GM12878 (cell line): ENCODE measurements around the gene DENND1C. TPM values are rescaled to one million over a fixed set of nuclear protein-coding genes. Genes with fewer than 3 reads are reported as not detected.

Experiments used
- ATAC-seq: fragments of 200-7000 bp; cut with Tn5 transposase; 3 replicates; pipeline ENCODE4 v1.9.1; 2020; ENCODE audit warnings: mild to moderate bottlenecking, moderate library complexity
- BruUV-seq: library from RNA; stranded (reverse); fragments of 400-500 nt; replicated peaks from 2 replicates; lab custom pipeline; 2021; lab: Mats Ljungman, UMichigan
- CTCF ChIA-PET: fragments of 300-600 bp; sonication (Branson Sonifier 250); formaldehyde crosslinking; extraction: SDS; loops from one replicate; lab custom pipeline; 2021; ENCODE audit warnings: inconsistent platforms; lab: Yijun Ruan, JAX
- POLR2A ChIA-PET: fragments of 350-600 bp; formaldehyde crosslinking; extraction: SDS; loops from one replicate; lab custom pipeline; 2021; ENCODE audit warnings: inconsistent platforms; lab: Charles Lee
- RAD21 ChIA-PET: fragments of 300-600 bp; sonication (Branson Sonifier 250); formaldehyde crosslinking; loops from one replicate; lab custom pipeline; 2023; ENCODE audit warnings: antibody characterized with exemption; ENCODE audit not compliant: unreplicated experiment; lab: Charles Lee
- SMC1A ChIA-PET: fragments of 300-600 bp; sonication (Branson Sonifier 250); formaldehyde crosslinking; loops from one replicate; lab custom pipeline; 2023; ENCODE audit not compliant: unreplicated experiment, uncharacterized antibody; lab: Charles Lee
- DNase-seq: peaks from one replicate; pipeline ENCODE4 v3.0.0-alpha.2; 2011; ENCODE audit warnings: low read depth, low spot score
- FAIRE-seq: peaks from 3 replicates; lab custom pipeline; 2011; peaks lifted over from hg19 to GRCh38; lab: Jason Lieb, UNC
- H2AFZ ChIP-seq: 2 replicates; pipeline ENCODE4 v1.6.0; 2011; ENCODE audit warnings: low read depth, low read length, control low read depth; ENCODE audit not compliant: control insufficient read depth
- H3K27ac ChIP-seq: 2 replicates; pipeline ENCODE4 v1.5.1; 2011; ENCODE audit warnings: control low read depth; ENCODE audit not compliant: control insufficient read depth, insufficient read depth
- H3K27me3 ChIP-seq, 2 experiments: replicated peaks in 1 of 2; 2 replicates each; pipeline versions ENCODE4 v1.6.0 to v1.6.1; 2011; ENCODE audit warnings: low read length in 1 of 2; ENCODE audit not compliant: control insufficient read depth in 2 of 2, insufficient read depth in 2 of 2
- H3K36me3 ChIP-seq, 2 experiments: 2 replicates each; pipeline ENCODE4 v1.5.1; 2011; ENCODE audit warnings: low read length in 1 of 2; ENCODE audit not compliant: control insufficient read depth in 2 of 2, insufficient read depth in 2 of 2
- H3K4me1 ChIP-seq: 2 replicates; pipeline ENCODE4 v1.6.1; 2011; ENCODE audit warnings: mild to moderate bottlenecking, low read length, moderate library complexity, mixed read lengths; ENCODE audit not compliant: control insufficient read depth, insufficient read depth
- H3K4me2 ChIP-seq: 2 replicates; pipeline ENCODE4 v1.6.0; 2011; ENCODE audit warnings: control low read depth; ENCODE audit not compliant: control insufficient read depth, insufficient read depth
- H3K4me3 ChIP-seq: fragments of 200-600 bp; sonication (generic); 2 replicates; pipeline ENCODE4 v1.5.1; 2016
- H3K79me2 ChIP-seq: 2 replicates; pipeline ENCODE4 v1.6.0; 2011; ENCODE audit warnings: low read length; ENCODE audit not compliant: control insufficient read depth, insufficient read depth
- H3K9ac ChIP-seq: 2 replicates; pipeline ENCODE4 v1.8.0; 2011; ENCODE audit warnings: low read length, control low read depth, mixed read lengths; ENCODE audit not compliant: control insufficient read depth, insufficient read depth
- H3K9me3 ChIP-seq: replicated peaks from 3 replicates; pipeline ENCODE4 v1.5.1; 2011; ENCODE audit warnings: mild to moderate bottlenecking, low read length; ENCODE audit not compliant: control insufficient read depth, insufficient read depth
- H4K20me1 ChIP-seq: 2 replicates; pipeline ENCODE4 v1.6.0; 2011; ENCODE audit not compliant: control insufficient read depth, insufficient read depth
- BCL11A ChIP-seq: IDR thresholded peaks from 2 replicates; pipeline ENCODE4 v1.6.1; 2011; ENCODE audit warnings: low read depth, low read length
- DPF2 ChIP-seq: fragments of 450-650 bp; IDR thresholded peaks from 2 replicates; pipeline ENCODE4 v1.6.1; 2017; ENCODE audit warnings: mild to moderate bottlenecking
- ETV6 ChIP-seq, 2 experiments: fragments of 450-650 bp in 1 of 2; IDR thresholded peaks in 1 of 2; conservative IDR thresholded peaks in 1 of 2; 2 replicates each; pipeline ENCODE4 v1.6.1; 2014; ENCODE audit warnings: antibody characterized with exemption in 1 of 2, borderline replicate concordance in 1 of 2, low read depth in 1 of 2, mild to moderate bottlenecking in 1 of 2, moderate library complexity in 1 of 2
- FOXM1 ChIP-seq: IDR thresholded peaks from 2 replicates; pipeline ENCODE4 v1.6.1; 2012; ENCODE audit warnings: low read depth, mild to moderate bottlenecking, inconsistent platforms, low read length, moderate library complexity
- IKZF1 ChIP-seq: fragments of 450-650 bp; conservative IDR thresholded peaks from 2 replicates; pipeline ENCODE4 v1.6.1; 2017; ENCODE audit warnings: antibody characterized with exemption, mild to moderate bottlenecking
- IKZF2 ChIP-seq, 2 experiments: fragments of 450-650 bp; IDR thresholded peaks; 2 replicates each; pipeline ENCODE4 v1.6.1; 2017; ENCODE audit warnings: mild to moderate bottlenecking in 2 of 2, moderate library complexity in 2 of 2
- IRF4 ChIP-seq: IDR thresholded peaks from 2 replicates; pipeline ENCODE4 v1.6.1; 2011; ENCODE audit warnings: low read depth, low read length
- JUNB ChIP-seq: IDR thresholded peaks from 2 replicates; pipeline ENCODE4 v1.6.1; 2016; ENCODE audit warnings: antibody characterized with exemption, mild to moderate bottlenecking
- NFYA ChIP-seq: IDR thresholded peaks from 2 replicates; pipeline ENCODE4 v1.6.1; 2011; ENCODE audit warnings: low read depth, mild to moderate bottlenecking, low read length, improper control_type of control experiment, borderline replicate concordance
- RAD51 ChIP-seq: fragments of 450-650 bp; IDR thresholded peaks from 2 replicates; pipeline ENCODE4 v1.6.1; 2016; ENCODE audit warnings: moderate library complexity, mild to moderate bottlenecking, inconsistent platforms
- SMC3 ChIP-seq: IDR thresholded peaks from 2 replicates; pipeline ENCODE4 v1.6.1; 2011; ENCODE audit warnings: low read length, improper control_type of control experiment, borderline replicate concordance
- SPI1 ChIP-seq: IDR thresholded peaks from 2 replicates; pipeline ENCODE4 v1.6.1; 2011; ENCODE audit warnings: low read depth, mild to moderate bottlenecking, low read length, moderate library complexity, borderline replicate concordance; ENCODE audit not compliant: insufficient read depth
- SREBF1 ChIP-seq: IDR thresholded peaks from 2 replicates; pipeline ENCODE4 v1.6.1; 2012; ENCODE audit warnings: mild to moderate bottlenecking, low read length
- STAT1 ChIP-seq: fragments of 450-650 bp; conservative IDR thresholded peaks from 2 replicates; pipeline ENCODE4 v1.6.1; 2014; ENCODE audit warnings: antibody characterized with exemption, mild to moderate bottlenecking
- YBX1 ChIP-seq: fragments of 450-650 bp; IDR thresholded peaks from 2 replicates; pipeline ENCODE4 v1.6.1; 2016; ENCODE audit warnings: antibody characterized with exemption
- ZZZ3 ChIP-seq: IDR thresholded peaks from 2 replicates; pipeline ENCODE4 v1.6.1; 2011; ENCODE audit warnings: low read depth; ENCODE audit not compliant: control insufficient read depth, insufficient read length
- WGBS: methylation state at CpG from one replicate; pipeline ENCODE4 v1.1.6; 2016; ENCODE audit warnings: low lambda C conversion rate; ENCODE audit not compliant: insufficient replicate concordance, insufficient coverage; ENCODE audit errors: missing lambda C conversion rate; 5-methylcytosine and 5-hydroxymethylcytosine counted together
- in situ Hi-C: fragments of 300-500 bp; cut with MboI; formaldehyde crosslinking; loops from 9 replicates; pipeline ENCODE4 v1.14.3; 2018; ENCODE audit warnings: mixed read lengths
- intact Hi-C: fragments of 100-400 bp; cut with micrococcal nuclease; formaldehyde crosslinking; loops from one replicate; pipeline ENCODE4 v1.14.2; 2022; ENCODE audit not compliant: unreplicated experiment
- polyA plus RNA-seq, 11 experiments: library from polyadenylated mRNA; depleted of rRNA in 4 of 11; unstranded in 6 of 11; stranded (reverse) in 5 of 11; fragments of >200 nt; fragmentation: Nextera tagmentation in 4 of 11; fragmentation: Illumina TruSeq in 1 of 11; extraction: Ambion mirVana in 4 of 11; extraction: Trizol in 1 of 11; gene quantifications; 1 replicate in 1 of 11; 2 replicates in 10 of 11; pipeline versions ENCODE4 v1.2.1 to v1.2.3, GENCODE V29; 2011 to 2016; ENCODE audit warnings: inconsistent platforms in 2 of 11, missing spikeins in 2 of 11, low read depth in 1 of 11
- total RNA-seq, 4 experiments: library from RNA; depleted of rRNA in 3 of 4; stranded (reverse); fragments of >200 nt in 3 of 4; fragmentation: Illumina TruSeq in 1 of 4; extraction: Trizol in 1 of 4; gene quantifications; 2 replicates each; pipeline versions ENCODE4 v1.2.1 to v1.2.3, GENCODE V29; 2013 to 2021
- TF ChIP-seq, protein P1 (sequence below): fragments of 450-650 bp; formaldehyde crosslinking; IDR thresholded peaks from 2 replicates; pipeline ENCODE4 v1.4.0; 2020; ENCODE audit warnings: mild to moderate bottlenecking, moderate library complexity
- TF ChIP-seq, protein P2 (sequence below): fragments of 150-350 bp; IDR thresholded peaks from 2 replicates; pipeline ENCODE4 v1.6.1; 2014; ENCODE audit warnings: mild to moderate bottlenecking, low read depth, low read length

The DENND1C gene
- total and polyA plus RNA-seq, 10 of the 15 experiments (the other 5 are each of a cell fraction or from before 2014, with no cell fraction given): 2.4 to 54.3 (median 32.7) TPM

DNA sequence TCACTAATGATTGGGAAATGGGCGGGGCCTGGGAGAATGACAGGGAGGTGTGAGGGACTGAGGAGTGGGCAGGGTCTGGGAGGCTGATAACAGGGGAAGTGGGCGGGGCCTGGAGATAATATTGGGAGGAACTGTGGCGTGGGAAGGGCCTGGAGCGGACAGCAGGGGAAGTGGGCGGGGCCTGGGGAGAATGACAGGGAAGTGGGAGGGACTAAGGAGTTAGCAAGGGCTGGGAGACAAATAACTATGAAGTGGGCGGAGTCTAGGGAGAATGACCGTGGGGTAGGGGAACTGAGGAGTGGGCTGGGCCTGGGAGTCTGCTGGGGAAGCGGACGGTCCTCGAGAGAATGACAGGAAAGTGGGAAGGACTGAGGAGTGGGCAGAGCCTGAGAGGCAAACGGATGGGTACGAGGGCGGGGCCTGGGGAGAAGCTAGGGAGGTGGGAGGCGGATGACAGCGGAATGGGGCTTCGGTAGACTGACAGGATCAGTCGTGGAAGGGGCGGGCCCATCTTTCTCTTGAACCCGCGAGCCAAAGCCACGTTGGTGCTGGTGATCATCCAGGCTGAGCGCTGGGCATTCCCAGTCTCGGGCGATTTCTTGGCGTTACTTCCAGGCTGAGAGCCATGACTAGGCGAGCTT, 34.6 kb upstream of the DENND1C start:
- peak overlapping the region; percentile 95 for H3K4me2 ChIP-seq
- H3K27ac ChIP-seq: peak overlapping the region; percentile 98
- no peaks in the 10 kb centered on the region for H4K20me1 ChIP-seq
- H3K79me2 ChIP-seq: peaks cover 14% of the 10 kb centered on the region
- no peaks in the 10 kb centered on the region for H3K27me3 ChIP-seq
- peaks cover 28% of the 10 kb centered on the region for H3K4me1 ChIP-seq
- RAD21 ChIA-PET: interaction anchor here (0.6 to 3.3 kb wide), 32 partner anchors 12 to 390 kb away, joined by 3 to 35 read pairs (median 6); partner anchors contain the start of genes CD70, DENND1C, GPR108 and SLC25A23
- POLR2A ChIA-PET: interaction anchor here (0.5 to 2.9 kb wide), 20 partner anchors 15 to 348 kb away, joined by 3 to 12 read pairs (median 4); partner anchors contain the start of genes CD70, DENND1C, GPR108 and TNFSF9
- DNase-seq (peak; percentile 95), ATAC-seq (peak; percentile 61), FAIRE-seq (no peak)
- H3K4me3 ChIP-seq: peak overlapping the region; percentile 92
- under 1% methylated on average over 26 of the region's 26 CpGs for WGBS
- in situ Hi-C loops (loop anchor here (5.0 kb wide), 2 partner anchors 221 to 346 kb away; partner anchors contain the start of genes GPR108 and TRIP10), intact Hi-C loops (loop anchor here (1.0 to 2.0 kb wide), 6 partner anchors 37 to 253 kb away; partner anchors contain the start of genes CD70 and TNFSF14)
- SMC1A ChIA-PET: interaction anchor here (1.0 to 3.3 kb wide), 18 partner anchors 22 to 390 kb away, joined by 3 to 23 read pairs (median 4); partner anchors contain the start of genes DENND1C, GPR108, TNFSF14 and VAV1
- BruUV-seq: no TSS peak
- H2AFZ ChIP-seq: peak overlapping the region; percentile 89
- CTCF ChIA-PET: interaction anchor here (0.6 to 3.3 kb wide), 29 partner anchors 8 to 577 kb away, joined by 3 to 29 read pairs (median 4); partner anchors contain the start of genes CD70, DENND1C and GPR108
- peak overlapping the region; percentile 95 for H3K9ac ChIP-seq
- H3K9me3 ChIP-seq: no peaks in the 10 kb centered on the region; the same call in 1 of the 3 replicates
- H3K36me3 ChIP-seq: no peaks in the 10 kb centered on the region
- TF ChIP-seq SREBF1 (no peak), FOXM1 (no peak), IKZF2 (IDR thresholded peaks at IDR 0.05) (peak; percentile 21 to 61; a peak in 3 of 4 replicates), SPI1 (peak; percentile 76; the same call in 1 of the 2 replicates), ETV6 (conservative IDR thresholded peaks at IDR 0.05 in 1 of 2, IDR thresholded peaks at IDR 0.05 in 1 of 2; ENCODE audit: borderline replicate concordance in 1 of 2, low read depth in 1 of 2) (no peak), DPF2 (no peak), JUNB (no peak), NFYA (no peak), STAT1 (no peak), SMC3 (no peak; the same call in 1 of the 2 replicates), IKZF1 (no peak), ZZZ3 (no peak), IRF4 (no peak), YBX1 (no peak), BCL11A (no peak), RAD51 (no peak)
- TF ChIP-seq, protein P1, sequence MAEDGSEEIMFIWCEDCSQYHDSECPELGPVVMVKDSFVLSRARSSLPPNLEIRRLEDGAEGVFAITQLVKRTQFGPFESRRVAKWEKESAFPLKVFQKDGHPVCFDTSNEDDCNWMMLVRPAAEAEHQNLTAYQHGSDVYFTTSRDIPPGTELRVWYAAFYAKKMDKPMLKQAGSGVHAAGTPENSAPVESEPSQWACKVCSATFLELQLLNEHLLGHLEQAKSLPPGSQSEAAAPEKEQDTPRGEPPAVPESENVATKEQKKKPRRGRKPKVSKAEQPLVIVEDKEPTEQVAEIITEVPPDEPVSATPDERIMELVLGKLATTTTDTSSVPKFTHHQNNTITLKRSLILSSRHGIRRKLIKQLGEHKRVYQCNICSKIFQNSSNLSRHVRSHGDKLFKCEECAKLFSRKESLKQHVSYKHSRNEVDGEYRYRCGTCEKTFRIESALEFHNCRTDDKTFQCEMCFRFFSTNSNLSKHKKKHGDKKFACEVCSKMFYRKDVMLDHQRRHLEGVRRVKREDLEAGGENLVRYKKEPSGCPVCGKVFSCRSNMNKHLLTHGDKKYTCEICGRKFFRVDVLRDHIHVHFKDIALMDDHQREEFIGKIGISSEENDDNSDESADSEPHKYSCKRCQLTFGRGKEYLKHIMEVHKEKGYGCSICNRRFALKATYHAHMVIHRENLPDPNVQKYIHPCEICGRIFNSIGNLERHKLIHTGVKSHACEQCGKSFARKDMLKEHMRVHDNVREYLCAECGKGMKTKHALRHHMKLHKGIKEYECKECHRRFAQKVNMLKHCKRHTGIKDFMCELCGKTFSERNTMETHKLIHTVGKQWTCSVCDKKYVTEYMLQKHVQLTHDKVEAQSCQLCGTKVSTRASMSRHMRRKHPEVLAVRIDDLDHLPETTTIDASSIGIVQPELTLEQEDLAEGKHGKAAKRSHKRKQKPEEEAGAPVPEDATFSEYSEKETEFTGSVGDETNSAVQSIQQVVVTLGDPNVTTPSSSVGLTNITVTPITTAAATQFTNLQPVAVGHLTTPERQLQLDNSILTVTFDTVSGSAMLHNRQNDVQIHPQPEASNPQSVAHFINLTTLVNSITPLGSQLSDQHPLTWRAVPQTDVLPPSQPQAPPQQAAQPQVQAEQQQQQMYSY (CRISPR knock-in tag): no peak
- TF ChIP-seq, protein P2, sequence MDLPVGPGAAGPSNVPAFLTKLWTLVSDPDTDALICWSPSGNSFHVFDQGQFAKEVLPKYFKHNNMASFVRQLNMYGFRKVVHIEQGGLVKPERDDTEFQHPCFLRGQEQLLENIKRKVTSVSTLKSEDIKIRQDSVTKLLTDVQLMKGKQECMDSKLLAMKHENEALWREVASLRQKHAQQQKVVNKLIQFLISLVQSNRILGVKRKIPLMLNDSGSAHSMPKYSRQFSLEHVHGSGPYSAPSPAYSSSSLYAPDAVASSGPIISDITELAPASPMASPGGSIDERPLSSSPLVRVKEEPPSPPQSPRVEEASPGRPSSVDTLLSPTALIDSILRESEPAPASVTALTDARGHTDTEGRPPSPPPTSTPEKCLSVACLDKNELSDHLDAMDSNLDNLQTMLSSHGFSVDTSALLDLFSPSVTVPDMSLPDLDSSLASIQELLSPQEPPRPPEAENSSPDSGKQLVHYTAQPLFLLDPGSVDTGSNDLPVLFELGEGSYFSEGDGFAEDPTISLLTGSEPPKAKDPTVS: no peak
